ENCODE data around the gene ERBB3. TPM values are rescaled to one million over a fixed set of nuclear protein-coding genes. Genes with fewer than 3 reads are reported as not detected.

ERBB3 gene
- total RNA-seq, 1 experiment from 2014 or later = 40.6 TPM

GRCh38 chr12:56034586-56035332 is 45.2 kb upstream of the ERBB3 start:
- BruUV-seq (replicated peaks) = no TSS peak
- DNase-seq (no peak), ATAC-seq (no peak)
- no peak overlapping the region for H3K4me2 ChIP-seq (ENCODE audit: low read length)
- H3K27me3 ChIP-seq (ENCODE audit: low read length) = no peaks in the 10 kb centered on the region
- CTCF ChIA-PET = no interaction called here
- TF ChIP-seq EZH2phosphoT487 (IDR thresholded peaks at IDR 0.05; ENCODE audit: borderline replicate concordance, low read length) = no peak
- TF ChIP-seq, protein P1, sequence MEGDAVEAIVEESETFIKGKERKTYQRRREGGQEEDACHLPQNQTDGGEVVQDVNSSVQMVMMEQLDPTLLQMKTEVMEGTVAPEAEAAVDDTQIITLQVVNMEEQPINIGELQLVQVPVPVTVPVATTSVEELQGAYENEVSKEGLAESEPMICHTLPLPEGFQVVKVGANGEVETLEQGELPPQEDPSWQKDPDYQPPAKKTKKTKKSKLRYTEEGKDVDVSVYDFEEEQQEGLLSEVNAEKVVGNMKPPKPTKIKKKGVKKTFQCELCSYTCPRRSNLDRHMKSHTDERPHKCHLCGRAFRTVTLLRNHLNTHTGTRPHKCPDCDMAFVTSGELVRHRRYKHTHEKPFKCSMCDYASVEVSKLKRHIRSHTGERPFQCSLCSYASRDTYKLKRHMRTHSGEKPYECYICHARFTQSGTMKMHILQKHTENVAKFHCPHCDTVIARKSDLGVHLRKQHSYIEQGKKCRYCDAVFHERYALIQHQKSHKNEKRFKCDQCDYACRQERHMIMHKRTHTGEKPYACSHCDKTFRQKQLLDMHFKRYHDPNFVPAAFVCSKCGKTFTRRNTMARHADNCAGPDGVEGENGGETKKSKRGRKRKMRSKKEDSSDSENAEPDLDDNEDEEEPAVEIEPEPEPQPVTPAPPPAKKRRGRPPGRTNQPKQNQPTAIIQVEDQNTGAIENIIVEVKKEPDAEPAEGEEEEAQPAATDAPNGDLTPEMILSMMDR (conservative IDR thresholded peaks at IDR 0.05; ENCODE audit: low read depth, low read length) = no peak
- no peak for TF ChIP-seq EZH2 (IDR thresholded peaks at IDR 0.05; ENCODE audit: low read length, unreplicated experiment)
- H3K4me3 ChIP-seq (ENCODE audit: low read length) = no peak overlapping the region
- H3F3A ChIP-seq (ENCODE audit: low read length, unreplicated experiment) = no peaks in the 10 kb centered on the region
- POLR2A ChIA-PET (ENCODE audit: unreplicated experiment) = no interaction called here
- intact Hi-C loops (cut with micrococcal nuclease) = no loop called here
- H3K9ac ChIP-seq (ENCODE audit: low read length) = no peak overlapping the region
- peaks cover 3% of the 10 kb centered on the region; the same call in 1 of the 2 replicates for H3K4me1 ChIP-seq (ENCODE audit: insufficient read depth, low read length)
- H4K20me1 ChIP-seq (ENCODE audit: low read length) = no peaks in the 10 kb centered on the region
- H3K27ac ChIP-seq (ENCODE audit: low read length) = no peak overlapping the region
- H3K79me2 ChIP-seq (ENCODE audit: low read length) = no peaks in the 10 kb centered on the region
- H3K36me3 ChIP-seq (ENCODE audit: low read depth, low read length) = no peaks in the 10 kb centered on the region
- no peak overlapping the region for H2AFZ ChIP-seq (ENCODE audit: low read length)
- H3K9me2 ChIP-seq (replicated peaks; ENCODE audit: low read length) = no peaks in the 10 kb centered on the region
- H3K9me3 ChIP-seq (ENCODE audit: low read length) = no peaks in the 10 kb centered on the region

- no peak for TF ChIP-seq EZH2phosphoT487 (IDR thresholded peaks at IDR 0.05; ENCODE audit: borderline replicate concordance, low read length)
- H3F3A ChIP-seq (ENCODE audit: low read length, unreplicated experiment) = no peaks in the 10 kb centered on the region
- H3K36me3 ChIP-seq (ENCODE audit: low read depth, low read length) = no peaks in the 10 kb centered on the region
- H2AFZ ChIP-seq (ENCODE audit: low read length) = no peak overlapping the region
- H3K9ac ChIP-seq (ENCODE audit: low read length) = no peak overlapping the region
- no peaks in the 10 kb centered on the region for H3K27me3 ChIP-seq (ENCODE audit: low read length)
- H3K4me2 ChIP-seq (ENCODE audit: low read length) = no peak overlapping the region
- ATAC-seq (no peak), DNase-seq (no peak)
- ChIA-PET CTCF (interaction anchor here (0.7 kb wide), 1 partner anchor 10 kb away, joined by 4 read pairs; no protein-coding TSS in a partner anchor), POLR2A (ENCODE audit: unreplicated experiment) (no interaction called here)
- no peaks in the 10 kb centered on the region for H3K9me3 ChIP-seq (ENCODE audit: low read length)
- BruUV-seq (replicated peaks) = no TSS peak
- H4K20me1 ChIP-seq (ENCODE audit: low read length) = 0 out of 2 replicates have a peak, but pooled peaks cover 1% of the 10 kb centered on the region
- intact Hi-C loops (cut with micrococcal nuclease) = no loop called here
- no peaks in the 10 kb centered on the region for H3K9me2 ChIP-seq (replicated peaks; ENCODE audit: low read length)
- H3K4me3 ChIP-seq (ENCODE audit: low read length) = no peak overlapping the region
- peaks cover 12% of the 10 kb centered on the region for H3K4me1 ChIP-seq (ENCODE audit: insufficient read depth, low read length)
- no peak overlapping the region for H3K27ac ChIP-seq (ENCODE audit: low read length)
- peaks cover 5% of the 10 kb centered on the region for H3K79me2 ChIP-seq (ENCODE audit: low read length)
These were observed 42.8 kb upstream of the ERBB3 start for GRCh38 chr12:56037161-56037560.

DNA sequence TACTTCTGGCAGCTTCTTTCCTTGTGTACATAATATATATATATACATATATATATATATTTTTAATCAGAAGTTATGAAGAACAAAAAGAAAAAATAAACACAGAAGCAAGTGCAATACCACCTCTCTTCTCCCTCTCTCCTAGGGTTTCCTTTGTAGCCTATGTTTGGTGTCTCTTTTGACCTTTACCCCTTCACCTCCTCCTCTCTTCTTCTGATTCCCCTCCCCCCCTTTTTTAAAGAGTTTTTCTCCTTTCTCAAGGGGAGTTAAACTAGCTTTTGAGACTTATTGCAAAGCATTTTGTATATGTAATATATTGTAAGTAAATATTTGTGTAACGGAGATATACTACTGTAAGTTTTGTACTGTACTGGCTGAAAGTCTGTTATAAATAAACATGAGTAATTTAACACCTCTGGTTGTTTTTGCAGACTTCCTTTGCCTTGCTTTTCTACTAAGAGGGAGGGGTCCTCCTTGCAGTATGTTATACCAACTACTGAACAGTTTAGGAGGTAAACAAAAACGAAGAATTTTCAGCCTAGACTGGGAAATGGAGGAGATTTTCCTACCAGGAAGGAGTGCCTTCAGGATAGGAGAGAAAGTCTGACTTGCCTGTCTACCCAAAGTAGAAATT is 41.8 kb upstream of the ERBB3 start:
- Histone ChIP-seq H3K36me3 (ENCODE audit: low read depth, low read length) (peaks cover 7% of the 10 kb centered on the region), H3K27ac (ENCODE audit: low read length) (no peak overlapping the region), H3K4me3 (ENCODE audit: low read length) (no peak overlapping the region), H3K9me2 (replicated peaks; ENCODE audit: low read length) (no peaks in the 10 kb centered on the region), H3K79me2 (ENCODE audit: low read length) (peaks cover 14% of the 10 kb centered on the region), H3K9ac (ENCODE audit: low read length) (no peak overlapping the region), H3K27me3 (ENCODE audit: low read length) (no peaks in the 10 kb centered on the region), H4K20me1 (ENCODE audit: low read length) (peaks cover 11% of the 10 kb centered on the region), H3K9me3 (ENCODE audit: low read length) (no peaks in the 10 kb centered on the region), H3K4me2 (ENCODE audit: low read length) (no peak overlapping the region), H2AFZ (ENCODE audit: low read length) (no peak overlapping the region), H3K4me1 (ENCODE audit: insufficient read depth, low read length) (peaks cover 13% of the 10 kb centered on the region), H3F3A (ENCODE audit: low read length, unreplicated experiment) (no peaks in the 10 kb centered on the region)
- BruUV-seq (replicated peaks) = no TSS peak
- TF ChIP-seq, protein P1 (conservative IDR thresholded peaks at IDR 0.05; ENCODE audit: low read depth, low read length) = no peak
- TF ChIP-seq EZH2 (IDR thresholded peaks at IDR 0.05; ENCODE audit: low read length, unreplicated experiment) (no peak), EZH2phosphoT487 (IDR thresholded peaks at IDR 0.05; ENCODE audit: borderline replicate concordance, low read length) (no peak)
- POLR2A ChIA-PET (ENCODE audit: unreplicated experiment) = no interaction called here
- ATAC-seq = no peak
- DNase-seq = no peak
- CTCF ChIA-PET = no interaction called here
- intact Hi-C loops (cut with micrococcal nuclease) = no loop called here

All from PC-3 (cell line).